ENCODE data around the gene BICC1. TPM values are rescaled to one million over a fixed set of nuclear protein-coding genes. Genes with fewer than 3 reads are reported as not detected.

Gene BICC1
- total and polyA plus RNA-seq, 2 of the 8 experiments (the other 6 are each of a cell fraction or from before 2014, with no cell fraction given) = 0.20 to 0.73 TPM

DNA sequence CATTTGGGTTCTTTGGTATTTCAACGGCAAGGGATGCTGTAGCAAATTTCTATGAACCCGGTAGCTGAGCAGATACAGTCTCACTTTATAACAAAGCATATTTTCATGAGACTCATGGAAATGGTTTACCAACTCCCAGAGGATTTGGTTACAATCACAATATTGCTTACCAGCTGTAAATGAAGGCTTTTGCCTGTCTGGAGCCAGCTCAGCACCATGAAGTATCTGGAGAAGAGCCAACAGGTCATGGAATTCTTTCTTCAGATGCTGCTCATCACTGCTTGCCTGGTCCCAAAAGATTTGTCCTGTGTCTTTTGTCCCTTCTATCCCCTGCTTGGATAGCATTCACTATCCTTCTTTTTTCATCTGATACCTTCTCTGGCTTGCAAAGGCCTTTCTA is 346.9 kb downstream of the BICC1 start:
- Histone ChIP-seq H3K36me3 (ENCODE audit: control insufficient read depth in 2 of 4, insufficient read depth in 4 of 4, low read length in 3 of 4) (no peaks in the 10 kb centered on the region), H3K9ac (replicated peaks in 1 of 4; ENCODE audit: extremely low read depth in 1 of 4, low read depth in 3 of 4, low read length in 3 of 4) (no peak overlapping the region), H3K4ac (replicated peaks; ENCODE audit: insufficient read length, low read depth, low read length) (no peak overlapping the region), H2BK120ac (replicated peaks; ENCODE audit: low read depth, low read length) (no peak overlapping the region), H3K18ac (ENCODE audit: extremely low read depth, low read length) (no peak overlapping the region), H3K23me2 (ENCODE audit: low read depth, low read length) (no peaks in the 10 kb centered on the region), H3K14ac (ENCODE audit: insufficient read length) (no peak overlapping the region), H2BK5ac (ENCODE audit: low read depth, low read length) (no peak overlapping the region), H3K4me1 (replicated peaks in 1 of 4; ENCODE audit: control insufficient read depth in 3 of 4, insufficient read depth in 4 of 4, low read length in 3 of 4) (peaks cover 0 to 6% (median 3%) of the 10 kb centered on the region in 4 experiments; a peak in 3 of 7 replicates), H4K5ac (ENCODE audit: insufficient read length, low read depth, low read length) (no peak overlapping the region), H3K4me3 (ENCODE audit: extremely low read depth in 1 of 4, insufficient read depth in 2 of 4, low read depth in 3 of 4, low read length in 4 of 4) (no peak overlapping the region), H2BK12ac (ENCODE audit: low read depth, low read length) (no peak overlapping the region), H3K4me2 (ENCODE audit: insufficient read depth in 1 of 2, low read depth in 2 of 2, low read length in 2 of 2) (no peak overlapping the region), H2BK20ac (ENCODE audit: low read length) (no peak overlapping the region), H4K8ac (ENCODE audit: extremely low read depth, insufficient read depth, low read length) (no peak overlapping the region), H3K27me3 (replicated peaks in 1 of 4; ENCODE audit: control insufficient read depth in 3 of 4, extremely low read depth in 1 of 4, insufficient read depth in 3 of 4, low read length in 3 of 4) (no peaks in the 10 kb centered on the region), H4K20me1 (replicated peaks in 1 of 2; ENCODE audit: control insufficient read depth in 1 of 2, insufficient read depth in 2 of 2, low read length in 2 of 2) (no peaks in the 10 kb centered on the region), H3K23ac (ENCODE audit: insufficient read length) (no peak overlapping the region), H3K79me1 (ENCODE audit: low read depth, low read length) (no peaks in the 10 kb centered on the region), H4K91ac (replicated peaks; ENCODE audit: insufficient read length, low read length) (no peak overlapping the region), H3K56ac (replicated peaks; ENCODE audit: insufficient read length, low read depth, low read length) (no peak overlapping the region), H3K9me3 (ENCODE audit: insufficient read depth in 2 of 2, low read depth in 1 of 2, low read length in 1 of 2) (peaks cover 0 to 3% of the 10 kb centered on the region in 2 experiments; a peak in 1 of 4 replicates), H2BK15ac (ENCODE audit: low read length) (no peak overlapping the region), H3K27ac (ENCODE audit: low read depth, low read length) (no peak overlapping the region), H2AK5ac (ENCODE audit: low read depth, low read length) (no peak overlapping the region), H2AFZ (ENCODE audit: low read length) (no peak overlapping the region), H3K79me2 (ENCODE audit: control insufficient read depth in 1 of 2, insufficient read depth in 2 of 2, low read length in 2 of 2) (no peaks in the 10 kb centered on the region)
- FAIRE-seq = no peak
- DNase-seq (ENCODE audit: low read depth in 1 of 2, low spot score in 2 of 2) = no peak
- CTCF ChIA-PET (ENCODE audit: partially characterized antibody) = no interaction called here
- 89% methylated on average over 2 of the region's 2 CpGs; no CpG with 5 or more reads in 1 of the 2 experiments for WGBS, 2 experiments (ENCODE audit: extremely low coverage in 1 of 2, insufficient coverage in 1 of 2, insufficient read length in 1 of 2, insufficient replicate concordance in 2 of 2, low coverage in 1 of 2, low lambda C conversion rate in 2 of 2, missing lambda C conversion rate in 1 of 2)
- POLR2A ChIA-PET (ENCODE audit: partially characterized antibody) = no interaction called here
- no peak for TF ChIP-seq FOSL1 (IDR thresholded peaks at IDR 0.05; ENCODE audit: insufficient read depth, low read depth, low read length)
- no peak for TF ChIP-seq KDM5A (IDR thresholded peaks at IDR 0.05; ENCODE audit: low read length)
- TF ChIP-seq TEAD4 (IDR thresholded peaks at IDR 0.05; ENCODE audit: low read depth, low read length) = no peak
- TF ChIP-seq TBP (IDR thresholded peaks at IDR 0.05; ENCODE audit: low read depth, low read length) = no peak
- TF ChIP-seq EZH2 (IDR thresholded peaks at IDR 0.05; ENCODE audit: low read depth, low read length, severe bottlenecking) = no peak
- TF ChIP-seq BCL11A (IDR thresholded peaks at IDR 0.05; ENCODE audit: low read depth in 2 of 2, low read length in 2 of 2) = no peak
- no peak for TF ChIP-seq POLR2A (IDR thresholded peaks at IDR 0.05; ENCODE audit: control extremely low read depth in 1 of 2, low read depth in 2 of 2, low read length in 2 of 2)
- TF ChIP-seq CBX8 (IDR thresholded peaks at IDR 0.05; ENCODE audit: borderline replicate concordance, low read depth, low read length) = no peak
- no peak for TF ChIP-seq EGR1 (IDR thresholded peaks at IDR 0.05; ENCODE audit: borderline replicate concordance, low read depth, low read length)
- TF ChIP-seq PHF8 (conservative IDR thresholded peaks at IDR 0.05; ENCODE audit: low read depth, low read length) = no peak
- no peak for TF ChIP-seq E2F6 (IDR thresholded peaks at IDR 0.05)
- no peak for TF ChIP-seq ASH2L (IDR thresholded peaks at IDR 0.05; ENCODE audit: low read length)
- no peak for TF ChIP-seq CTBP2 (IDR thresholded peaks at IDR 0.05; ENCODE audit: borderline replicate concordance, insufficient read depth, insufficient read length, low read length)
- TF ChIP-seq NANOG (IDR thresholded peaks at IDR 0.05; ENCODE audit: insufficient read depth, low read depth, low read length, poor library complexity, severe bottlenecking) = no peak
- TF ChIP-seq YY1 (IDR thresholded peaks at IDR 0.05; ENCODE audit: low read depth, low read length) = no peak
